Natural killer cell treated with Interleukin-12 subunit alpha and Interleukin-12 subunit beta and Interleukin-15 and Interleukin-18, amount 100 ng/mL, for 72 hours (primary cell): ENCODE results near the gene CEP83. TPM values are rescaled to one million over a fixed set of nuclear protein-coding genes. Genes with fewer than 3 reads are reported as not detected.
A peak's percentile ranks its signal among the peaks of the same experiment; 100 is the strongest.

Source experiments
- ATAC-seq, 2 donors: fragments of 150-1000 bp; cut with Tn5 transposase in 1 of 2; sonication (Bioruptor Pico), chemical (Tn5 transposase) in 1 of 2; 2 replicates each; pipeline ENCODE4 v1.10.0; 2021
- DNase-seq: peaks from one replicate; pipeline ENCODE4 v3.0.0; 2022; ENCODE audit warnings: low spot score
- H3K27ac Mint-ChIP-seq, 2 donors: 1 replicate in 1 of 2; 2 replicates in 1 of 2; pipeline ENCODE4 v1.8.0; 2022; ENCODE audit warnings: mixed read lengths in 2 of 2, mild to moderate bottlenecking in 1 of 2, moderate library complexity in 1 of 2
- H3K27me3 Mint-ChIP-seq, 2 donors: 1 replicate in 1 of 2; 2 replicates in 1 of 2; pipeline ENCODE4 v1.8.0; 2022; ENCODE audit warnings: mixed read lengths in 2 of 2
- H3K36me3 Mint-ChIP-seq: one replicate; pipeline ENCODE4 v1.8.0; 2022; ENCODE audit warnings: mixed read lengths
- H3K4me1 Mint-ChIP-seq, 2 donors: 1 replicate in 1 of 2; 2 replicates in 1 of 2; pipeline ENCODE4 v1.8.0; 2022; ENCODE audit warnings: low read depth in 2 of 2, mixed read lengths in 2 of 2, mild to moderate bottlenecking in 1 of 2
- H3K4me3 Mint-ChIP-seq: one replicate; pipeline ENCODE4 v1.8.0; 2022; ENCODE audit warnings: mixed read lengths
- H3K9me3 Mint-ChIP-seq: 2 replicates; pipeline ENCODE4 v1.8.0; 2022; ENCODE audit warnings: mixed read lengths
- total RNA-seq, 2 donors: library from RNA; stranded (reverse); gene quantifications; one replicate each; pipeline ENCODE4 v1.2.3, GENCODE V29; 2022

CEP83 gene
- total RNA-seq, 2 donors from 2014 or later: 17.6 to 37.8 TPM

DNA sequence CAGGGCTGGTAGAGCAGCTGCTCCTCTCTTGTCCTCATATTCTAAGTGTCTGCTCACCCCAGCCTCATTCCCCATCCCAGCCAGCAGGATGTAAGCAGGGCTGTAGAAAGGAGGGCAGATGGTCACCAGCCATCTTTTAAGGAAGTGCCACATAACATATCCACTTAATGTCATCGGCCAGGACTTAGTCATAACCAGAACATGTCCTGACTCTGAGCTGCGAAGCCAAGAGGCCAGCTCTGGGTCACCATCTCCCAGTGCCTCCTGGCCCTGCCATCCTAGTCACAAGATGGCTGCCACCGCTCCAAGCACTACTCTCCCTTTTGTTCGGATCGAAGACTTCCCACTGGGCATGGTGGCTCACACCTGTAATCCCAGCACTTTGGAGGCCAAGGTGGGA lies 187.4 kb downstream of the CEP83 start:
- H3K27ac Mint-ChIP-seq: peak overlapping the region in 1 of 2 donors; percentile 40
- H3K9me3 Mint-ChIP-seq: no peaks in the 10 kb centered on the region

DNA sequence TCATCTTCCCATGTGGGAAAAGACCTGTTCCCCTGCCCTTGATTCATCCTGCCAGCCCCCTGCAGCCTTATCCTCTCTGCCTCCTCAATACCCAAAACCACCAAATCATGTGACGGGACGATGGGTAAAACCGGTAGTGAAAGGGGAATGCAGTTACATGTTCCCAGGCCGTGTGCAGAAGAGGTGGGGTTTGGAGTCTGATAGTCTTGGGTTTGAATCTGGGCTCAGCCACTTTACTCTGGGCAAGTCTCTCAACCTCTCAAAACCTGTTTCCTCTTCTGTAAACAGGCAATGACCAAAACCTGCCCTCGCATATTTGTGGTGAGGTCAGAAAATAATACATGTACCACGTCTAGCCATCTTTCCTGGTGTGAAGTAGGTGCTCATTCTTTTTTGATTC lies 188.3 kb downstream of the CEP83 start:
- DNase-seq: no peak
- Mint-ChIP-seq H3K36me3 (peaks cover 12% of the 10 kb centered on the region), H3K4me1 (peaks cover 33 to 45% of the 10 kb centered on the region in 2 donors), H3K4me3 (no peak overlapping the region), H3K27me3 (no peaks in the 10 kb centered on the region), H3K9me3 (no peaks in the 10 kb centered on the region), H3K27ac (peak overlapping the region in 1 of 2 donors; percentile 40)
- ATAC-seq: peak in 1 of 2 donors; percentile 43

More for the DNA sequence above, 187.4 kb downstream of the CEP83 start:
- peak overlapping the region; percentile 6 for H3K4me3 Mint-ChIP-seq
- no peak for DNase-seq
- peaks cover 28 to 36% of the 10 kb centered on the region in 2 donors for H3K4me1 Mint-ChIP-seq
- no peaks in the 10 kb centered on the region for H3K27me3 Mint-ChIP-seq
- peaks cover 12% of the 10 kb centered on the region for H3K36me3 Mint-ChIP-seq
- ATAC-seq: peak; percentile 24 to 47

DNA sequence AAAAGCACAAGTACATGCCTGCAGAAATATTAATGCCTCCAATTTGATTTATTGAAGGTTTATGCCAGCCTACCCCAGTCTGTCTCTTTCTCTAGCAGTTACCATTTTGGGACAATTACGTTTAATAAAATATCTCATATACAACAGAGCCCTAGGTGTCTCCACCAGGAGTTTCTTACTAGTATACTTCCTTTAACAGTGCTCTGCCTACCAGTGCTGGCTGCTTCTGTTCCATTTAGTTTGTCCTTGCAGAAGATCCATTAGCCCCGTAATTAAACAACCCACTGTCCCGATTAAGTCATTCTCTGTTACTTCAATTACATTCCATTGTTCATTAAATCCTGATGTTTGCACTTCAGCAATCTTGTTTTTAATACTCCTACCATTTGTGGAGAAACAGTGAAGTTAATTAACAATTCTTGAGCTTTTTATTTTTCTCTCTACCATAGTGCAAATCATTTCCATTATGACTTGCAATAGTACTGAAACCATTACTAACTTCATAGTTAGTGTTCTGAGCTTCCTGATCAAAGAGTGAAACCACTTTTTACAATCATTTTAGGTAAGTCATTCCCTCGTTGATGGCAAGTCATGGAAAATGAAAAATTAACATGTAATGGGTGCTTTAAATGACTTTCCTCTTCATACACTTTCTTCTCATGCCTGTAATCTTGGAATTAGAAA lies 190.2 kb downstream of the CEP83 start:
- H3K27me3 Mint-ChIP-seq: no peaks in the 10 kb centered on the region
- H3K36me3 Mint-ChIP-seq: peaks cover 19% of the 10 kb centered on the region
- H3K4me1 Mint-ChIP-seq: peaks cover 32 to 45% of the 10 kb centered on the region in 2 donors
- no peak for DNase-seq
- ATAC-seq: peak in 1 of 2 donors; percentile 55
- H3K4me3 Mint-ChIP-seq: peak overlapping the region; percentile 46
- H3K27ac Mint-ChIP-seq: peak overlapping the region in 1 of 2 donors; percentile 62
- no peaks in the 10 kb centered on the region for H3K9me3 Mint-ChIP-seq

DNA sequence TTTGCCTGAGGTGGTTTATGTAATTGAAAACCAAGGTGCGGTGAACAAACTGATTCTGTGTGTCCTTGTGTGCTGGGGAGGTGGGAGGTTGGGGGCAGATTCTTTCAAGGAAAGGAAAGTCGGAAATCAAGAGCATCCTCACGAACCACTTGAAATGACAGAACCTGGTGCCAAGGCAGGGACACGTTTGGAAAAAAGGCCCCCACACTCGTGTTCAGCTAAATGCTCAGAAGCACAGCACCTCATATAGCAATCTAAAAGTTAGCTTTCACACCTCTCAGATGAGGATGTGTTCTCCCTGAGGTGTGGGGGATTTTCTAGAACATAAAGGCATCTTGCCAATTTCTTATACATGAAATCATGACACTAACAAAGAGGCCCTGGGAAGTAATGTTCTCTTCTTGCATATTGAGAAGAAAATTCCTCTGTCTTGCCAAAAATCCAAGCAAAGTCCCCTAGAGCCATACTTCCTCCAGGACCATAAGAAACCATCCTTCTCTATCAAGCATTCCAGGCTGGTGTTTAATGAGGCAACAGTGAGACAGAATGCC lies 191.7 kb downstream of the CEP83 start:
- Mint-ChIP-seq H3K27me3 (no peaks in the 10 kb centered on the region), H3K27ac (peak overlapping the region; percentile 19 to 68), H3K4me3 (peak overlapping the region; percentile 68), H3K4me1 (peaks cover 42 to 51% of the 10 kb centered on the region in 2 donors), H3K9me3 (no peaks in the 10 kb centered on the region), H3K36me3 (peaks cover 19% of the 10 kb centered on the region)
- no peak for DNase-seq
- peak in 1 of 2 donors; percentile 55 for ATAC-seq

- no peaks in the 10 kb centered on the region for H3K27me3 Mint-ChIP-seq
- ATAC-seq (no peak), DNase-seq (no peak)
- H3K36me3 Mint-ChIP-seq: peaks cover 19% of the 10 kb centered on the region
- peak overlapping the region; percentile 19 to 68 for H3K27ac Mint-ChIP-seq
- no peaks in the 10 kb centered on the region for H3K9me3 Mint-ChIP-seq
- no peak overlapping the region for H3K4me3 Mint-ChIP-seq
- peaks cover 45 to 56% of the 10 kb centered on the region in 2 donors for H3K4me1 Mint-ChIP-seq
Observed at GRCh38 chr12:94267537-94267872, 192.2 kb downstream of the CEP83 start.

DNA sequence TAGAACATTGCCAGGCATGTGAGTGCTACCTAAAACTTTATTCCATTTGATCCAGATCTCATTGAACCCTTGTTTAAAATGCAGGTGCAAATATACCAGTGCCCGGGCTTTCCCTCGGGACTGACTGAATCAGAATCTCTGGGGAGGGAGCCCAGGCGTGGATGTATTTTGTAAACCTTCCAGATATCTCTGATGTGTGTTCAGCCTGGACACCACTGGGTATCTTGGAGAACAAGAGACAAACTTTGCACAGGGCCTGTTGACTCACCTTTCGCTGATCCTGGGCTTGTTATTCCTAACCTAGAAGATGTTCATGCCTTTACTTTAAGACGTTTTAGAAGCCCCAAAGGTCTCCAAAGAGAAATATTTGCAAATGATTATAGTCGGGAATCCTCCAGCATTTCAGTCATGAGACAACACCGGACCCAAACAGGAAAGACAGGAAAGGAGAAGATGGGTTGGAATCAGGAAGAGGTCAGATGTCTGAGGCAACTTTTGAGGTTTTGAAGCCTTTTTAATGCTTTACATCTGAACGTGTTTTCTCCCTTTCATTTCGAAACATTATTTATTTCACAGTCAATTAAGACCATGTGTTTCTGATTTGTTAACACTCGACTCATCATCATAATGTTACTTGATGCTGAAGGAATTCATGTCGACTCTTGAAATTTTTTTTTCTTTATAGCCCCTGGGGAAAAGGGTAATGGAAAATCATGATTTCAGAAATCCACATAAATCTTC lies 192.7 kb downstream of the CEP83 start:
- DNase-seq (no peak), ATAC-seq (no peak)
- peak overlapping the region in 1 of 2 donors; percentile 19 for H3K27ac Mint-ChIP-seq
- no peaks in the 10 kb centered on the region for H3K9me3 Mint-ChIP-seq
- peaks cover 14% of the 10 kb centered on the region for H3K36me3 Mint-ChIP-seq
- H3K27me3 Mint-ChIP-seq: no peaks in the 10 kb centered on the region
- peaks cover 45 to 57% of the 10 kb centered on the region in 2 donors for H3K4me1 Mint-ChIP-seq
- H3K4me3 Mint-ChIP-seq: peak overlapping the region; percentile 50

GRCh38 chr12:94265966-94266745 lies 193.5 kb downstream of the CEP83 start:
- H3K4me3 Mint-ChIP-seq: no peak overlapping the region
- peaks cover 41 to 51% of the 10 kb centered on the region in 2 donors for H3K4me1 Mint-ChIP-seq
- H3K9me3 Mint-ChIP-seq: no peaks in the 10 kb centered on the region
- peak overlapping the region in 1 of 2 donors; percentile 7 for H3K27ac Mint-ChIP-seq
- no peak for ATAC-seq
- H3K36me3 Mint-ChIP-seq: peaks cover 7% of the 10 kb centered on the region
- H3K27me3 Mint-ChIP-seq: no peaks in the 10 kb centered on the region
- no peak for DNase-seq

- Mint-ChIP-seq H3K4me1 (peaks cover 40 to 49% of the 10 kb centered on the region in 2 donors), H3K36me3 (peaks cover 7% of the 10 kb centered on the region), H3K27ac (peak overlapping the region in 1 of 2 donors; percentile 6), H3K27me3 (no peaks in the 10 kb centered on the region), H3K9me3 (no peaks in the 10 kb centered on the region), H3K4me3 (no peak overlapping the region)
- DNase-seq: no peak
- ATAC-seq: no peak
Observed at GRCh38 chr12:94265539-94265938, 194.1 kb downstream of the CEP83 start.

- DNase-seq (no peak), ATAC-seq (no peak)
- Mint-ChIP-seq H3K4me3 (no peak overlapping the region), H3K36me3 (peaks cover 7% of the 10 kb centered on the region), H3K9me3 (no peaks in the 10 kb centered on the region), H3K27ac (peak overlapping the region in 1 of 2 donors; percentile 98), H3K4me1 (peaks cover 40 to 49% of the 10 kb centered on the region in 2 donors), H3K27me3 (no peaks in the 10 kb centered on the region)
Observed at GRCh38 chr12:94264736-94265485, 194.8 kb downstream of the CEP83 start.

- Mint-ChIP-seq H3K36me3 (peaks cover 7% of the 10 kb centered on the region), H3K9me3 (no peaks in the 10 kb centered on the region), H3K27me3 (no peaks in the 10 kb centered on the region), H3K27ac (peak overlapping the region; percentile 98), H3K4me1 (peaks cover 35 to 44% of the 10 kb centered on the region in 2 donors), H3K4me3 (peak overlapping the region; percentile 91)
- ATAC-seq (no peak), DNase-seq (no peak)
Observed at GRCh38 chr12:94263905-94264561, 195.6 kb downstream of the CEP83 start.

GRCh38 chr12:94263011-94263811 lies 196.5 kb downstream of the CEP83 start:
- Mint-ChIP-seq H3K9me3 (no peaks in the 10 kb centered on the region), H3K4me1 (peaks cover 33 to 41% of the 10 kb centered on the region in 2 donors), H3K27ac (peak overlapping the region; percentile 98), H3K4me3 (peak overlapping the region; percentile 91), H3K27me3 (no peaks in the 10 kb centered on the region), H3K36me3 (peaks cover 7% of the 10 kb centered on the region)
- peak; percentile 77 to 85 for ATAC-seq
- DNase-seq: peak; percentile 86
